GM12865 (cell line): ENCODE results near the gene BRD2.

ENCODE experiments used
- DNase-seq: peaks from one replicate; pipeline ENCODE4 v3.0.0; 2010; ENCODE audit warnings: low read depth
- H3K4me3 ChIP-seq: 2 replicates; pipeline ENCODE4 v1.5.1; 2011; ENCODE audit warnings: mild to moderate bottlenecking, low read depth, low read length, control low read depth
- TF ChIP-seq, protein P1 (sequence below): IDR thresholded peaks from 2 replicates; pipeline ENCODE4 v1.5.1; 2011; ENCODE audit warnings: low read length, control low read depth, low read depth, inconsistent platforms; ENCODE audit not compliant: insufficient read depth; ENCODE audit errors: missing control alignments

BRD2 gene

DNA sequence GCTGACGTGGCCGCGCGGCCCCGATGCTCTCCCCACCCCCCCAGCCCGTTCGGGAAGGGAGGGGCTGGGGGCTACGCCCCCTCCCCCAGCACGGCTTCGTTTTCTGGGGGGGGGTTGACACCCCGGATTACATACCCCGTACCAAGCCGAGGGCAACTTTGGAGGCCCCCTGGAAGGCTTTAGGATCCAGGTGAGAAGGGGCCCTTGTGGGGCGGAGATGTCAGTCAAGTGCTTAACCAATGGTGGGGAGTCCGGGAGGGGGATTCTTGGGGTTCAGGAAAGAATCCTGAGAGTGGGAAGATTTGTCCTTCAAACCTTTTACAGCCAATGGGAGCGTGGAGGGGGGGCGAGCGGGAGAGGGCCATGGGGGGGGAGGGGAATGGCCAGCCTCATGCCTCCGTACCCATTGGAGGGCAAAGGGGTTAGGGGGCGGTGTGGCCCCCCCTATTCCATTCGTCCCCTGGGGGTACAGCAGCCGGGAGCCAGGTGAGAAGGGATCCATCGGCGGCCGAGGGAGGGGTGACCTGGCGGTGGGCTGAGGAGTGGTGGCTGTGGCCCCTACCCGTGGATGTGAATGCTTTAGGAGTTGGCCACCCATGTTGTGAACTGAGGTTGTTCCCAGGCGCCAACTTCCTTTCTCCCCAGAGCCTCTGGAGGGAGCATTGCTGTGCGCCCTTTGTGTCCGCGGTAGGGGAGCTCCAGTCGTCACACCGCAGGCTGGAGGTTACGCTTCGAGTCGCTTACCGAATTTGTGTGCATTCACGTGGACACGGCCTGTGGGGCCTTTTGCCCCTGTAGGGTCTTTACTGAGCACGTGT, 682 bp downstream of the BRD2 start:
- TF ChIP-seq, protein P1, sequence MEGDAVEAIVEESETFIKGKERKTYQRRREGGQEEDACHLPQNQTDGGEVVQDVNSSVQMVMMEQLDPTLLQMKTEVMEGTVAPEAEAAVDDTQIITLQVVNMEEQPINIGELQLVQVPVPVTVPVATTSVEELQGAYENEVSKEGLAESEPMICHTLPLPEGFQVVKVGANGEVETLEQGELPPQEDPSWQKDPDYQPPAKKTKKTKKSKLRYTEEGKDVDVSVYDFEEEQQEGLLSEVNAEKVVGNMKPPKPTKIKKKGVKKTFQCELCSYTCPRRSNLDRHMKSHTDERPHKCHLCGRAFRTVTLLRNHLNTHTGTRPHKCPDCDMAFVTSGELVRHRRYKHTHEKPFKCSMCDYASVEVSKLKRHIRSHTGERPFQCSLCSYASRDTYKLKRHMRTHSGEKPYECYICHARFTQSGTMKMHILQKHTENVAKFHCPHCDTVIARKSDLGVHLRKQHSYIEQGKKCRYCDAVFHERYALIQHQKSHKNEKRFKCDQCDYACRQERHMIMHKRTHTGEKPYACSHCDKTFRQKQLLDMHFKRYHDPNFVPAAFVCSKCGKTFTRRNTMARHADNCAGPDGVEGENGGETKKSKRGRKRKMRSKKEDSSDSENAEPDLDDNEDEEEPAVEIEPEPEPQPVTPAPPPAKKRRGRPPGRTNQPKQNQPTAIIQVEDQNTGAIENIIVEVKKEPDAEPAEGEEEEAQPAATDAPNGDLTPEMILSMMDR: no peak
- DNase-seq: peak; percentile 92
- H3K4me3 ChIP-seq: peak overlapping the region; percentile 87

- peak overlapping the region; percentile 87 for H3K4me3 ChIP-seq
- DNase-seq: peak; percentile 91
- TF ChIP-seq, protein P1: peak; percentile 19
Measured at GRCh38 chr6:32969685-32970412, 1.5 kb downstream of the BRD2 start.

GRCh38 chr6:32970413-32971241, 2.2 kb downstream of the BRD2 start:
- TF ChIP-seq, protein P1: no peak
- peak; percentile 95 for DNase-seq
- peak overlapping the region; percentile 87 for H3K4me3 ChIP-seq

- TF ChIP-seq, protein P1: no peak
- no peak for DNase-seq
- peak overlapping the region; percentile 87 for H3K4me3 ChIP-seq
Measured at GRCh38 chr6:32971242-32971580, 2.8 kb downstream of the BRD2 start.

DNA sequence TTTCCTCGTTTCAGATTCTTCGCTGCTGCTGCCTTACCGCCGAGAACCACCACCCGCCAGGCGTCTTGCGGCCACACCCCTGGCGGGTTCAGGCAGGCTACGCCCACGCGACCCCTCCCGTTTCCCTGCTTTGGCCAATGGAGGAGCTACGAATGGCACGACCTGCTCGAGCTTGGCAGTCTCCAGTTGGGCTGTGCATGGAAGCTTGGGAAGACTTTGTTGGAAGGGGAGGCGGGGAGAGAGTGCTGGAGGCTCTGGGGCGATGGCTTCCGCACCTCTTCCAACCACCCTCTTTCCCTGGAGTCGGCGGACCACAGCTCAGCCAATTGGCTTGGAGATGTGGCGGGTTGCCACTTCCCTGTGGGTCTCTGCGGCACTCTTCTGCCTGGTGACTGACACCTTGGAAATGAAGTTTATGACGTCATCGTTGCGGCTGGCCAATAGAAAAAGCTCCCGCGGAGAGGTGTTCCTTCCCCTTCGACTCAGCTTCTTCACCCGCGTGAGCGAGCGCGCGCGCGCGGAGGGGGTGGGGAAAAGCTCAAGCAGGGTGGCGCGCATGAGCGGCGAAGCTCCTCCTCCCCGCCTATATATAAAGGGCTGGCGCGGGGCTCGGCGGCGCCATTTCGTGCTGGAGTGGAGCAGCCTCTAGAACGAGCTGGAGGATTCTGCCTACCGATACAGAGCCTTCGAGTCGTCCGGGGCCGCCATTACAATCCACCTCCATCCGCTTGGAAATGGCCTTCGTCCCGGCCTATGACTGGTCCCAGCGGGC, 3.4 kb downstream of the BRD2 start:
- peak overlapping the region; percentile 88 for H3K4me3 ChIP-seq
- DNase-seq: peak; percentile 100
- TF ChIP-seq, protein P1: no peak

GRCh38 chr6:32972353-32973143, 4.2 kb downstream of the BRD2 start:
- DNase-seq: peak; percentile 61
- peak overlapping the region; percentile 88 for H3K4me3 ChIP-seq
- TF ChIP-seq, protein P1: no peak
